HepG2 (cell line): ENCODE measurements around the gene PGPEP1. TPM values are rescaled to one million over a fixed set of nuclear protein-coding genes. Genes with fewer than 3 reads are reported as not detected.
A peak's percentile ranks its signal among the peaks of the same experiment; 100 is the strongest.

ENCODE experiments used
- CCDC6 ChIP-seq: sonication (generic); formaldehyde crosslinking; IDR thresholded peaks from 2 replicates; pipeline ENCODE4 v1.8.1; 2022; ENCODE audit warnings: mild to moderate bottlenecking, missing genetic modification reagents, moderate library complexity
- DPF2 ChIP-seq: sonication (generic); formaldehyde crosslinking; IDR thresholded peaks from 2 replicates; pipeline ENCODE4 v1.4.0; 2020; ENCODE audit warnings: mild to moderate bottlenecking, low read depth, missing genetic modification reagents, borderline replicate concordance
- ETV5 ChIP-seq: IDR thresholded peaks from 2 replicates; pipeline ENCODE4 v1.6.1; 2018; ENCODE audit warnings: missing biosample characterization, missing genetic modification reagents, inconsistent platforms, borderline replicate concordance
- GLI4 ChIP-seq: sonication (generic); formaldehyde crosslinking; IDR thresholded peaks from 2 replicates; pipeline ENCODE4 v1.5.1; 2020; ENCODE audit warnings: missing genetic modification reagents, mild to moderate bottlenecking, moderate library complexity, borderline replicate concordance
- MTF1 ChIP-seq: sonication (generic); formaldehyde crosslinking; IDR thresholded peaks from 2 replicates; pipeline ENCODE4 v1.5.0; 2020; ENCODE audit warnings: missing genetic modification reagents
- NR2F6 ChIP-seq, 2 experiments: IDR thresholded peaks; 2 replicates each; pipeline ENCODE4 v1.6.1; 2016; ENCODE audit warnings: antibody characterized with exemption in 1 of 2, mild to moderate bottlenecking in 1 of 2
- SNAPC5 ChIP-seq: sonication (generic); formaldehyde crosslinking; IDR thresholded peaks from 2 replicates; pipeline ENCODE4 v1.8.1; 2023; ENCODE audit warnings: mild to moderate bottlenecking, missing genetic modification reagents, borderline replicate concordance
- TCF12 ChIP-seq, 2 experiments: fragments of 450-650 bp in 1 of 2; sonication (generic) in 1 of 2; formaldehyde crosslinking in 1 of 2; IDR thresholded peaks; 2 replicates each; pipeline versions ENCODE4 v1.6.1 to v1.8.0; 2017 to 2022; ENCODE audit warnings: antibody characterized with exemption in 1 of 2, mild to moderate bottlenecking in 1 of 2, missing genetic modification reagents in 1 of 2, moderate library complexity in 1 of 2
- THAP11 ChIP-seq: IDR thresholded peaks from 2 replicates; pipeline ENCODE4 v1.6.1; 2016; ENCODE audit warnings: missing biosample characterization, missing genetic modification reagents
- TRAFD1 ChIP-seq: sonication (generic); formaldehyde crosslinking; IDR thresholded peaks from 2 replicates; pipeline ENCODE4 v1.5.1; 2020; ENCODE audit warnings: missing genetic modification reagents, mild to moderate bottlenecking, borderline replicate concordance
- ZNF414 ChIP-seq: sonication (generic); formaldehyde crosslinking; IDR thresholded peaks from 2 replicates; pipeline ENCODE4 v1.5.0; 2020; ENCODE audit warnings: missing genetic modification reagents
- ZNF546 ChIP-seq: sonication (generic); formaldehyde crosslinking; conservative IDR thresholded peaks from 2 replicates; pipeline ENCODE4 v1.8.1; 2023; ENCODE audit warnings: mild to moderate bottlenecking, missing genetic modification reagents
- ZNF570 ChIP-seq: sonication (generic); formaldehyde crosslinking; IDR thresholded peaks from 2 replicates; pipeline ENCODE4 v1.4.0; 2020; ENCODE audit warnings: mild to moderate bottlenecking, missing genetic modification reagents, borderline replicate concordance
- polyA plus RNA-seq, 8 experiments: library from polyadenylated mRNA; depleted of rRNA in 3 of 8; stranded (reverse) in 7 of 8; unstranded in 1 of 8; fragments of >200 nt; fragmentation: Illumina TruSeq in 4 of 8; extraction: Trizol in 4 of 8; gene quantifications; 2 replicates each; pipeline versions ENCODE4 v1.2.1 to v1.2.3, GENCODE V29; 2011 to 2016; ENCODE audit warnings: low read depth in 4 of 8, missing spikeins in 1 of 8, mixed read lengths in 1 of 8; ENCODE audit not compliant: insufficient read depth in 1 of 8
- total RNA-seq, 5 experiments: library from RNA; depleted of rRNA; stranded (reverse); fragments of >200 nt; fragmentation: Illumina TruSeq; extraction: Trizol; gene quantifications; 2 replicates each; pipeline ENCODE4 v1.2.3, GENCODE V29; 2016; ENCODE audit warnings: low read depth in 1 of 5
- TF ChIP-seq, protein P1 (sequence below), 2 experiments: sonication (generic) in 1 of 2; formaldehyde crosslinking in 1 of 2; IDR thresholded peaks; 2 replicates each; pipeline versions ENCODE4 v1.4.0 to v1.6.1; 2016 to 2020; ENCODE audit warnings: borderline replicate concordance in 1 of 2, low read depth in 1 of 2, mild to moderate bottlenecking in 1 of 2, missing genetic modification reagents in 1 of 2
- TF ChIP-seq, protein P2 (sequence below): sonication (generic); formaldehyde crosslinking; IDR thresholded peaks from 2 replicates; pipeline ENCODE4; 2020; ENCODE audit warnings: missing genetic modification reagents, mild to moderate bottlenecking, borderline replicate concordance

The PGPEP1 gene
- total and polyA plus RNA-seq, 2 of the 13 experiments (the other 11 are each of a cell fraction or from before 2014, with no cell fraction given): 53.1 to 56.6 TPM

GRCh38 chr19:18373892-18374629 is 33.7 kb downstream of the PGPEP1 start (continued):
- no peak for TF ChIP-seq TRAFD1 (CRISPR knock-in tag)
- no peak for TF ChIP-seq SNAPC5
- TF ChIP-seq TCF12 (IDR thresholded peaks at IDR 0.05): no peak
- peak; percentile 91 for TF ChIP-seq TCF12 (CRISPR knock-in tag; IDR thresholded peaks at IDR 0.05)
- no peak for TF ChIP-seq ZNF414 (CRISPR knock-in tag)
- peak; percentile 36; the same call in 1 of the 2 replicates for TF ChIP-seq NR2F6 (IDR thresholded peaks at IDR 0.05)
- TF ChIP-seq NR2F6 (CRISPR knock-in tag; IDR thresholded peaks at IDR 0.05): peak; percentile 76
- TF ChIP-seq ZNF570 (CRISPR knock-in tag): no peak
- TF ChIP-seq ZNF546 (CRISPR knock-in tag): no peak
- peak; percentile 70; the same call in 1 of the 2 replicates for TF ChIP-seq CCDC6 (CRISPR knock-in tag)
- TF ChIP-seq MTF1 (CRISPR knock-in tag): no peak
- TF ChIP-seq THAP11 (CRISPR knock-in tag): peak; percentile 82
- peak; percentile 98 for TF ChIP-seq ETV5 (CRISPR knock-in tag)
- TF ChIP-seq, protein P1, sequence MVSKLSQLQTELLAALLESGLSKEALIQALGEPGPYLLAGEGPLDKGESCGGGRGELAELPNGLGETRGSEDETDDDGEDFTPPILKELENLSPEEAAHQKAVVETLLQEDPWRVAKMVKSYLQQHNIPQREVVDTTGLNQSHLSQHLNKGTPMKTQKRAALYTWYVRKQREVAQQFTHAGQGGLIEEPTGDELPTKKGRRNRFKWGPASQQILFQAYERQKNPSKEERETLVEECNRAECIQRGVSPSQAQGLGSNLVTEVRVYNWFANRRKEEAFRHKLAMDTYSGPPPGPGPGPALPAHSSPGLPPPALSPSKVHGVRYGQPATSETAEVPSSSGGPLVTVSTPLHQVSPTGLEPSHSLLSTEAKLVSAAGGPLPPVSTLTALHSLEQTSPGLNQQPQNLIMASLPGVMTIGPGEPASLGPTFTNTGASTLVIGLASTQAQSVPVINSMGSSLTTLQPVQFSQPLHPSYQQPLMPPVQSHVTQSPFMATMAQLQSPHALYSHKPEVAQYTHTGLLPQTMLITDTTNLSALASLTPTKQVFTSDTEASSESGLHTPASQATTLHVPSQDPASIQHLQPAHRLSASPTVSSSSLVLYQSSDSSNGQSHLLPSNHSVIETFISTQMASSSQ (IDR thresholded peaks at IDR 0.05; ENCODE audit: low read depth): peak; percentile 32; the same call in 1 of the 2 replicates
- TF ChIP-seq, protein P1 (CRISPR knock-in tag; IDR thresholded peaks at IDR 0.05; ENCODE audit: borderline replicate concordance): peak; percentile 59; the same call in 1 of the 2 replicates
- TF ChIP-seq, protein P2, sequence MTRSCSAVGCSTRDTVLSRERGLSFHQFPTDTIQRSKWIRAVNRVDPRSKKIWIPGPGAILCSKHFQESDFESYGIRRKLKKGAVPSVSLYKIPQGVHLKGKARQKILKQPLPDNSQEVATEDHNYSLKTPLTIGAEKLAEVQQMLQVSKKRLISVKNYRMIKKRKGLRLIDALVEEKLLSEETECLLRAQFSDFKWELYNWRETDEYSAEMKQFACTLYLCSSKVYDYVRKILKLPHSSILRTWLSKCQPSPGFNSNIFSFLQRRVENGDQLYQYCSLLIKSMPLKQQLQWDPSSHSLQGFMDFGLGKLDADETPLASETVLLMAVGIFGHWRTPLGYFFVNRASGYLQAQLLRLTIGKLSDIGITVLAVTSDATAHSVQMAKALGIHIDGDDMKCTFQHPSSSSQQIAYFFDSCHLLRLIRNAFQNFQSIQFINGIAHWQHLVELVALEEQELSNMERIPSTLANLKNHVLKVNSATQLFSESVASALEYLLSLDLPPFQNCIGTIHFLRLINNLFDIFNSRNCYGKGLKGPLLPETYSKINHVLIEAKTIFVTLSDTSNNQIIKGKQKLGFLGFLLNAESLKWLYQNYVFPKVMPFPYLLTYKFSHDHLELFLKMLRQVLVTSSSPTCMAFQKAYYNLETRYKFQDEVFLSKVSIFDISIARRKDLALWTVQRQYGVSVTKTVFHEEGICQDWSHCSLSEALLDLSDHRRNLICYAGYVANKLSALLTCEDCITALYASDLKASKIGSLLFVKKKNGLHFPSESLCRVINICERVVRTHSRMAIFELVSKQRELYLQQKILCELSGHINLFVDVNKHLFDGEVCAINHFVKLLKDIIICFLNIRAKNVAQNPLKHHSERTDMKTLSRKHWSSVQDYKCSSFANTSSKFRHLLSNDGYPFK: no peak; the same call in 1 of the 2 replicates
- TF ChIP-seq DPF2: 0 out of 2 replicates have a peak, but pooled peaks have one; percentile 40
- TF ChIP-seq GLI4 (CRISPR knock-in tag): no peak; the same call in 1 of the 2 replicates
